SW480 (cell line): ENCODE data around the gene SLC50A1.
"Not testable (repeated sequence)": the region's sequence is repeated elsewhere in the genome, so short reads cannot be mapped to it uniquely, and the experiment has no call there.

Experiments
- DNase-seq: peaks from one replicate; pipeline ENCODE4 v3.0.0-alpha.2; 2016; ENCODE audit warnings: low spot score

SLC50A1 gene

DNA sequence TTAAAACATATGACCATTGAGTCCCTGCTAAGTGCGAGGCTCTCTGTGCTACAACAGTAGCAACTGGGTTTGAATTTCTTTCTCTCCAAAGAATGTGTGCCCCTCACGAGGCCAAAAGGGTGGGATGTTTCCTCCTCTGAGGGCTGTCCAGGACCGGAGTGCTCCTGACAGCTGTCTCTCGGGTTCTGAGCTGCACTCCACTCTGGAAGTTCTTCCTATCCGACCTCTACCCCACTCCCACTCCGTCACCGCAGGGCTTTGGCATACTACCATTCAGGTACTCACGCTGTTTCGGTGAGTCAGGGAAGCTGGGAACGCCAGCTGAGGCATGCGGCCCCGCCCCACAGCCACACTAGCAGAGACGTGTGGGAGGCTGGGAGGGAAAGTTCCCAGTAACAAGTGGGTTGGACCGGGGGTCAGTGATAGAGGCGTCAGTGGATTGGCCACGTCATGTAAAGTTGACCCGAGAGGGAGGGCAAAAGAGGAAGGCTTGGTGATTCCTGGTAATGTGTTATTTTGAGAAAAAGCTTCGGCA is 705 bp upstream of the SLC50A1 start:
- peak; percentile 96 for DNase-seq

DNA sequence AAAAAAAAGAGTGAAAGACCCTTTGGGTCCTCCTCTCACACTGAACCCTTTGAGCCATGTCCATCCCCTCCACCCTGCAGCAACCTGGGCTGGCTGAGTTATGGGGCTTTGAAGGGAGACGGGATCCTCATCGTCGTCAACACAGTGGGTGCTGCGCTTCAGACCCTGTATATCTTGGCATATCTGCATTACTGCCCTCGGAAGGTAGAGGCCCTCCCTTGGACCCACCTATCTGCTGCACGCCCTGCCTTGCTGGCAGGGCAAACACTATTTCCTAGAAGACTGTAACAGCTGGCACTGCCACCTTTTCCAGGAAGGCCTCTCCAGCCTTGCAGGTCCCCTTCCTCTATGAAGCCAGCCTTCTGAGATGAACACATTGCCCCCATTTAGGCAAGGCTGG is 1.1 kb downstream of the SLC50A1 start:
- DNase-seq, result no peak

DNA sequence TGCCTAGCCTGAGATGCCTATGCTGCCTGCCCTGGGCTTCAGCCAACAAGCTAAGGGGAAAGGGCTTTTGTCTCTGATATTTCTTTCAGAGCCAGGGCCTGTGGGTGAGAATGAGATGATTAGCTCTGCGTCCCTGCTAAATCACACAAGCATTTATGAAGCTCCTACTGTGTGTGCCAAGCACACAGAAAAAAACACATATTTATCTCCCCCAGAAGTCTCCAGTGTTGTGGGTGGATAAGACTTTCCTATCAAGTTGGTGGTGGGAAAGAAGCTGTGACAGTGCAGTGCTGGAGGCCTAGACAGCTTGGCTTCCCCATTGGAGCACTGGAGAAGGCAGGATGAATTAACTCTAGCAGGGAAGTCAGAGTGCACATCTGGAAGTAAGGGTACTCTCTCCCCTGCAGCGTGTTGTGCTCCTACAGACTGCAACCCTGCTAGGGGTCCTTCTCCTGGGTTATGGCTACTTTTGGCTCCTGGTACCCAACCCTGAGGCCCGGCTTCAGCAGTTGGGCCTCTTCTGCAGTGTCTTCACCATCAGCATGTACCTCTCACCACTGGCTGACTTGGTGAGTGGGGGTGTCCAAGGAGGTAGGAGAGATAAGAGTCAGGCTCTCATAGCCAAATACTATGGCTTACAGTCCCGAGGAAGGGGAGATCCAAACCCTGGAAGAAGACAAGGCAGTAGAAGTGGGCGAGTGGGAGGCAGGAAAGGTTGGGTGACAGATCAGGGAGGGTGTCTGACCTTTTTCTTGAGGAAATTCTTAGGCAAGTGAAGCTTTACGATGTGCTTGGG is 1.7 kb downstream of the SLC50A1 start:
- DNase-seq, result no peak

DNA sequence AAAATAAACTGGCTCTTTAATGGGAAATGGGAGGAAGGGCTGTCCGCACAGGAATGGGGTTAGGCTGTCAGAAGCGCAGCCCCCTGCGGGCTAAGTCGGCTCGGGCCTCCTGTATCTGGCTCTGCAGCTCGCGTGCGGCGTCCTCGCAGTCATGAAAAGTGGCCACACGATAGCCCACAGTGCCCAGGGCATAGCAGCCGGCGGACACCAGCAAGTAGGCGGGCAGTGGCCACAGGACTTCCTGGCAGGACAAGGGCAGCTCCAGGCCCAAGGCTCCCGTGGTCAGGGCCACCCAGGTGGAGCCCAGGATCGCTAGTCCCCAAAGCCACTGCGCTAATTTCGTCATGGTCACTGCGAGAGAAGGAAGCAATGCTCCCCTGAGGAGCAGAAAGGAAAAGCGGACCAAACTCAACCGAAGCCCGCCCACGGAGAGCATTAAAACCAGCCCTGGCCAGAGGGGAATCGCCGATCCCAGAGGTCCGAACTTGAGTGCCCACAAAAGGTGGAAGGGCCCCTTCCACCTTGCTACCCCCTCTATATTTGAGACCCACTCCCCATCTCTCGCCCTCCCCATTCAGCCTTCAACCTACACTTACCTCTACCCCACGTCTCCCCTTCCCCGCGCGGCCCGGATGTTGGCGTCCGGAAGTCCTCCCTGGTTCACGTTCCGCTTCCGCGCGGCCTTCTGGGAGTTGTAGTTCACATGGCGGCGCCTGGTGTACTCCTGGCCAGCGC is 4.4 kb downstream of the SLC50A1 start, which contains the start of gene DPM3:
DPM3 (minus strand) TSS at position 637 of the 735 bp plus-strand sequence; CDS start at position 346, 291 bp downstream.
- DNase-seq, result peak; percentile 75

DNA sequence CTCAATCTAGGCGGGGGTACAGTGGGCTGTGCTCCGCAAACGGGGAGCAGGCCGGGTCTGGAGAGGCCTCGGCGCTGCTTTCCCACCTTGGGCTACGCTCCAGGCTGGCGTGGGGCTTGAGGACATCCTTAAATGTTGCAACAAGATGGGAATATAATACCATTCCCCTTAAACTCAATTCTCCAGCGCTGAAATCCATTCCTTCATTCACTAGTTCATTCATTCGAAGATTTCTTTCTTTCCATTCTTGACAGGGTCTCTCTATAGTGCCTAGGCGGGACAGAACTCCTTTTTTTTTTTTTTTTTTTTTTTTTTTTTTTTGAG is 4.9 kb downstream of the SLC50A1 start:
- no peak for DNase-seq

DNA sequence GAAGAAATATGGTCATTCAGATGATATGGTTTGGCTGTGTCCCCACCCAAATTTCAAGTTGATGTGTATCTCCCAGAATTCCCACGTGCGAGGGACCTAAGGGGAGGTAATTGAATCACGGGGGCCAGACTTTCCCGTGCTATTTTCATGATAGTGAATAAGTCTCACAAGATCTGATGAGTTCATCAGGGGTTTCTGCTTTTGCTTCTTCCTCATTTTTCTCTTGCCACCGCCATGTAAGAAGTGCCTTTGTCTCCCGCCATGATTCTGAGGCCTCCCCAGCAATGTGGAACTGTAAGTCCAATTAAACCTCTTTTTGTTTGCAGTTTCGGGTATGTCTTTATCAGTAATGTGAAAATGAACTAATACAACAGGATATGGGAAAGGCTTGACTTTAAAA is 6.1 kb downstream of the SLC50A1 start:
- no peak for DNase-seq

DNA sequence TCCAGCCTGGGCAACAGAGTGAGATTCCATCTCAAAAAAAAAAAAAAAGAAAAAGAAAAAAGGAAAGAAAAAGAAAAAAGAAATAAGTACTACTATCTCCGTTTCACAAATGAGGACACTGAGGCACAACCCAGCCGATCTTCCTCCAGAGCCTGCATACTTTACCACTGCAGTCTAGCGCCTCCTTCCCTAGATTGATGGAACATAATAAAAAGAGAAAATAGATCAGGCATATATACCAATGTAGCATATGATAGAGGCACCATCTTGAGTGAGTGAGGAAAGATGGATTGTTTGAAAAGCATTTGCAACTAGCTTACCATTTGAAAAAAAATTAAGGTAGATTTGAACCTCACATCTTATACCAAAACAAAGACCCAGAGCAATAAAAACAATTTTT is 9.8 kb downstream of the SLC50A1 start:
- no peak for DNase-seq

DNA sequence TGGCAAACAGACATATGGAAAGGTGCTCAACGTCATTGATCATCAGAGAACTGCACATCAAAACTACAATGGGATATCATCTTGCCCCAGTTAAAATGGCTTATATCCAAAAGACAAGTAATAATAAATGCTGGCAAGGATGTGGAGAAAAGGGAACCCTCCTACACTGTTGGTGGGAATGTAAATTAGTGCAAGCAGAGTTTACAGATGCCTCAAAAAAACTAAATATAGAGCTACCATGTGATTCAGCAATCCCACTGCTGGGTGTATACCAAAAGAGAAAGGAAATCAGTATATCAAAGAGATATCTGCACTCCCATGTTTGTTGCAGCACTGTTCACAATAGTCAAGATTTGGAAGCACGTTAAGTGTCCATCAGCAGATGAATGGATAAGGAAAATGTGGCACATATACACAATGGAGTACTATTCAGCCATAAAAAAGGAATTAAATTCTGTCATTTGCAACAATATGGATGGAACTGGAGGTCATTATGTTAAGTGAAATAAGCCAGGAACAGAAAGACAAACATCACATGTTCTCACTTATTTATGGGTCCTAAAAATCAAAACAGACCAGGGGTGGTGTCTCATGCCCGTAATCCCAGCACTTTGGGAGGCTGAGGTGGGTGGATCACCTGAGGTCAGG is 20.5 kb downstream of the SLC50A1 start:
- DNase-seq, result not testable (repeated sequence)

DNA sequence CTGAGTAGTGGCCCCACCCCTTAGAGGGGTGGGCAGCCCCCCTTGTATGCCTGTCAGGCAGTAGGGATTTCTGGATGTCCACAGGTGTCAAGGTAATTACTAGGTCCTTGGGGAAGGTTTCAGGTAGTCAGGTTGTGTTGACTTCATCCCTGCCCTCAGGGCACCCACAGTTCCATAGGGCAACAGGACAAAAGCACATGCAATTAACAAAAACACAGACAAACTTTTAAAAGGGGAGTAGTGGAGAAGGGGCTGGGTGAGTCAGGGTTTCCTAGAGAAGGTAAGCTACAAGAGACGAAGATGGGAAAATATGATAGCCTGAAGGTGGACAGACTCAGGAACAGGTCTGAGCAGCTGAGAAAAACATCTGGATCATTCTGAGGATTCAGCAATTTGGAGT is 23.3 kb downstream of the SLC50A1 start:
- DNase-seq, result no peak

DNA sequence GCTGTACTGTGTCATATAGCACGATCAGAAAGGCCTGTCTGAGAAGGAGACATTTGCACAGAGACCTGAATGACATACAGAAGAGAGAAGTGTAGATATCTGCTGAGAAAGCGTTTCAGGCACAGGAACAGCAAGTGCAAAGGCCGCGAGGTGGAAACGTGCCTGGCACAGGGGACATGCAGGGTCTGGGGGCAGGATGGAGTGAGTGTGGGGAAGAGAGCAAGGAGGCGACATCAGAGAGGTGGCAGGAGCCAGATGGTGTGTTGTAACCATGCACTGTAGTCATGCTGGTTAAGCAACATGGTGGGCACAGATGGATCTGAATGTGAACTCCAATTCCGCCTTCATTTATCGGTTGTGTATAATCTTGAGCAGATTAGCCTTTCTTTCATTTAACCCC is 24.5 kb downstream of the SLC50A1 start:
- no peak for DNase-seq

DNA sequence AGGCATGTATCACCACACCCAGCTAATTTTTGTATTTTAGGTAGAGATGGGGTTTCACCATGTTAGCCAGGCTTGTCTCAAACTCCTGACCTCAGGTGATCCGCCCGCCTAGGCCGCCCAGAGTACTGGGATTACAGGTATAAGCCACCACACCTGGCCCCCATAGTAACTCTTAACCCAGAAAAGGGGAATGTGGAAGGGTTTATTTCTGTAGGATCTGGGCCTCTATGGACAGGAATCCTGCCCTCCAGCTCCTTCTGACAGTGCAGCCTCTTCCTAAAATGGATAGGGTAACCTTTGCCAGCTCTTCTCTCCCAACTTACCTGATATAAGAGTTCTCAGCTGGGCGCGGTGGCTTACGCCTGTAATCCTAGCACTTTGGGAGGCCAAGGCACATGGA is 27.0 kb downstream of the SLC50A1 start:
- not testable (repeated sequence) for DNase-seq

DNA sequence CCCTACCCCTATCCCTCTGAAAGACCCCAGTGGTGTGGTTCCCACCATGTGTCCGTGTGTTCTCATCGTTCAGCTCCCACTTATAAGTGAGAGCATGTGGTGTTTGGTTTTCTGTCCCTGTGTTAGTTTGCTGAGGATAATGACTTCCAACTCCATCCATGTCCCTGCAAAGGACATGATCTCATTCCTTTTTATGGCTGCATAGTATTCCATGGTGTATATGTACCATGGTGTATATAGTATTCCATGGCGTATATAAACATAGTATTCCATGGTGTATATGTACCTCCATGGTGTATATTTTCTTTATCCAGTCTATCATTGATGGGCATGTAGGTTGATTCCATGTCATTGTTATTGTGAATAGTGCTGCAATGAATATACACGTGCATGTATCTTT is 28.1 kb downstream of the SLC50A1 start:
- DNase-seq, result not testable (repeated sequence)

DNA sequence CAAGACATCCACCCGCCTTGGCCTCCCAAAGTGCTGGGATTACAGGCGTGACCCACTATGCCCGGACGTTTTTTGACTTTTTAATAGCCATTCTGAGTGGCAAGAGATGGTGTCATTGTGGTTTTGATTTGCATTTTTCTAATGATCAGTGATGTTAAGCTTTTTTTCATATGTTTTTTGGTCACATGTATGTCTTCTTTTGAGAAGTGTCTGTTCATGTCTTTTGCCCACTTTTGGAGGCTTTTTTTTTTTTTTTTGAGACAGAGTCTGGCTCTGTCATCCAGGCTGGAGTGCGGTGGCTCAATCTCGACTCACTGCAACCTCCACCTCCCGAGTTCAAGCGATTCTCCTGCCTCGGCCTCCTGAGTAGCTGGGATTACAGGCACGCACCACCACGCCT is 29.0 kb downstream of the SLC50A1 start:
- not testable (repeated sequence) for DNase-seq

DNA sequence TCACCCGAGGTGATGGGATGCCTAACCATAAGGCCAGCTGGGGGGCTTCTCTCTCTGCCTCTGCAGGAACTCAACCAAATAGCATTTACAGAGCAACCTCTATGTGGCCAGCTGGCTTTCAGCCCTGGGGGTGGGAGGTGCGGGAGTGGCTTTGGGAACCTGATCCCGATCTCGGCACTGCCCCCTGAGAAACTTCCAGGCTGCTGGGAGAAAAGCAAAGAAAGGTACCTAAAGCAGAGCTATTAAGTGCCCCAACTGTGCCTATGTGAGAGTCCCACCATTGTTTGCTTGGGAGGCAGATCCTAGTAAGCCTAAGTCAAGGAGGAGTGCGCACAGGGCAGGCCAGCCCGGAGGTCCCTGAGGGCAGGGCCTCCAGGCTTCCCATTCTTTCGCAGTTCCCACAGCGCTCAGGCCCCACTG is 30.4 kb downstream of the SLC50A1 start:
- DNase-seq, result no peak

DNA sequence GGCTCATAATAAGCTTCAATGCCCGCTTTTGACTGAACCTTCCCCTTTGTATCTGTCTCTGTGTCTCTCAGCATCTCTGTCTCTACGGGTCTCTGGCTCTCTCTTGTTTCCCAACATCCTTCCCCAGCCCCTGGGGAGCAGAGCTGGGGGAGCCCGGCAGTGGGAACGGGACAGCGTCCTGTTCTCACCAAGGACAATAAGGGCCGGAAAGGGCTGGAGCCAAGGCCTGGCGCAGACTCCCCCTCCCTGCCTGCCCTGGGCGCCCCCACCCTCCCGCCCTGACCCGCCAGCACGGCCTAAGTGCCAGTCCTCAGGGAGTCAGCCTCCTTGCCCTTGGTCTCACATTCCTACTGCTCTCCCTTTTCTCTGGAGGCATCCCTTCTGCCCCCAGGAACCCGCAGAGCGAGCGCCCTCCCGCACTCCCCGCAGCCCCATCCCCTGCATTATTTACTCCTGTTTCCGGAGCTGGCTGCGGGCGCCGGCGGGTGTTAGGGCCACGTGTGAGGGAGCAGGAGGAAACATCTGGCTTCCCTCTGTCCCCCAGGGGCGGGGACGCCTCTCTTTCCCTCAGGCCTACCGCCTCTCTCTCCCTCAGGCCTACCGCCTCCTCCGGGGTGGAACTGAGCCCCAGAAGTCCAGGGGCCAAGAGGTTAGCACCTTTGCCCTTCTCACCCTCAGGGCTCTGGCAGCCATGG is 31.0 kb downstream of the SLC50A1 start:
- no peak for DNase-seq

DNA sequence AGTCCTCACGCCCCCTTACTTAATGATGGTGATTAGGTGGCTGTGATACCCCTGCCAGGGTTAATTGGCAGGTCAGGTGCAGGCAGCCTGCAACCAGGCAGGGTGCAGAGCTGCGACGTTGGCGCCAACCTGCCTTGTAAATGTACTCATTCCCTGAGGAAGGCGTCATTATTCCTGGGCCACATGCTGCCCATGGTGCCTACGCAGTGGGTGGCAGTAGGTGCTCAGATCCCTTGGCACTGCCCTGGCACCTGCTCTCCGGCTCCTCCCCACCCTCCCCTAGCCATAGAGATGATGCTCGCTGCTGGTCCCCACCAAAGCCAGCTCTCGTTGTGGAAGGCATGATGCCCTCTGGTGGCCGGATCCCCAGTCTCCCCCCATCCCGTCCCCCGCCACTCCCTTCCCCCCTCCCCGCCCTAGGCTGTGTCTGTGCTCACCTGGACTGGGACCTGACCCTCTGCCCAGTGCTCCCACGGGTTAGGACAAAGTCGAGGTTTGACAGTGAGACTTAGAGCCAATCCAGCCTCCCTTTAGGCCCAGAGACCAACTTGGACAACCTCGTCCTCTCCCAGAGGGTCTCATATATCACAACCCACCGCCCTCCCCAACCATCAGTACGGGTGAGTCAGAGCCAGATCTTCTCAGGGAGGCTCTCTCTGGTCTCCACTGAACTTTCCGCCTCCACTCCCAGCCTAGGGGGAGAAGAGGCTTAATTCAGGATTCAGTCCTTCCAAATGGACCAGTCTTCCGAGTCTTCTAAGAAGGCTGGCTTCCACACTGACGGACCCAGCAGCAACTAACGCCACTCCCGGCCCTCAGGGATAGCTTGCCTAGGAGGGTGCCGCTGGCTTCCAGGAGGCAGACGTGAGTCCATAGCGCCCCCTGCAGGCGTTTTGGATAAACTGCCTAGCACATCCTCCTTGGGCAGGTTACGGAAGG is 31.8 kb downstream of the SLC50A1 start:
- DNase-seq, result peak; percentile 80

DNA sequence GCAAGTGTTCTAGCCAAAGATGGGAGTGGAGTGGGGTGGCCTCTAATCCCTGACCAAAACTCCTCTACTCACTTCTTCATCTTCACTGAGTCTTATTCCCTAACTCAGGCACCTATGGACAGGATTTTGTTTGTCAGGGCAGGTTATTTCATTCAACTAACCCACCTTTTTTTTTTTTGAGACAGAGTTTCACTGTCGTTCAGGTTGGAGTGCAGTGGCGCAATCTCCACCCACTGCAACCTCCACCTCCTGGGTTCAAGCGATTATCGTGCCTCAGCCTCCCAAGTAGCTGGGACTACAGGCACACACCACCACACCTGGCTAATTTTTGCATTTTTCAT is 32.4 kb downstream of the SLC50A1 start:
- not testable (repeated sequence) for DNase-seq

DNA sequence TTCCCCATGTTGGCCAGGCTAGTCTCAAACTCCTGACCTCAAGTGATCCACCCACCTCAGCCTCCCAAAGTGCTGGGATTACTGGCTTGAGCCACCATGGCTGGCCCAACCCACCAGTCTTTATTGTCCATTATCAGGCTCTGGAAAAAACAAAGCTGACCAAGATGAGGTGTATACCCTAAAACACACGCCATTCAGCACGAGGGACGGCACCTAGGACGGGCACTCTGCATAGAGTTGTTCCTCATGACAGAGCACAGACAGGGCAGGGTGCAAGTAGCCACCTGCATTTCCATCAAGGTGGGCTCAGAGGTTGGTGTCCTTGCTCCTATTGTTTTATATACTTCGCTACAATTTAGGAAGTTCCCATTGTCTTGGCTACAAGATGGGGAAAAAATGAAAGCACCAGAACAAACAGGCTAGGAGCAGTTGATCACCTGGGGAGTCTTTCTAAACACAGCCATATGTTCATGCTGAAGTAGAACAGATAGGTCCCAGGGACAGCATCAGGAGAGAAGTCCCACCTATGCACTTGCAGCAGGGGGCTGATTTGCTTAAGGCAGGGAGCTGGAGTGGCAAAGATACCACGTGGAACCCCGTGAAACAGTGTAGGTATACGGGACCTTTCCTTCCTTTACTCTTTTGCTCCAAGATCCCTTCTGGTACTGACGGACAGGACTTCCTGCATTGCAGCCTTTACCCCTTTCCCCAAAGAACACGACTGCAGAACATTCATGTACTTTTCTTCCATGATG is 33.0 kb downstream of the SLC50A1 start:
- DNase-seq, result no peak

DNA sequence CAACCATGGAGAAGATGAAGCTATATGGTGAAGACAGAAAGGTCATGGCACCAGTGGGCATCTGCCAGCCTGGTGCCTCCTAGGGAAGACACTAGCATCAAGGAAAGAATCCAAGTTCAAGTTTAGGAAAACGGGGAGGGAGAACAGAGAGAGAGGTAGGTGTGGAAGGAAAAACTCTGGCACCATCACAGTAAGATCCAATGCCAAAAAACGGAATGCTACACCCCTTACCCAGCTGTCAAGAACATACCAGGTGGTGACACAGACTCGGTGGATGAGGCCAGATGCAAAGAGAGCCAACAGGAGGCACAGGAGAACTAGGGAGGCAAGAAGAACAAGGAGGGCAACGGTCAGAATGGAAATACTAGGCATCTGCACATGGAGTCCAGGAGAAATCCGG is 33.9 kb downstream of the SLC50A1 start:
- DNase-seq, result no peak

DNA sequence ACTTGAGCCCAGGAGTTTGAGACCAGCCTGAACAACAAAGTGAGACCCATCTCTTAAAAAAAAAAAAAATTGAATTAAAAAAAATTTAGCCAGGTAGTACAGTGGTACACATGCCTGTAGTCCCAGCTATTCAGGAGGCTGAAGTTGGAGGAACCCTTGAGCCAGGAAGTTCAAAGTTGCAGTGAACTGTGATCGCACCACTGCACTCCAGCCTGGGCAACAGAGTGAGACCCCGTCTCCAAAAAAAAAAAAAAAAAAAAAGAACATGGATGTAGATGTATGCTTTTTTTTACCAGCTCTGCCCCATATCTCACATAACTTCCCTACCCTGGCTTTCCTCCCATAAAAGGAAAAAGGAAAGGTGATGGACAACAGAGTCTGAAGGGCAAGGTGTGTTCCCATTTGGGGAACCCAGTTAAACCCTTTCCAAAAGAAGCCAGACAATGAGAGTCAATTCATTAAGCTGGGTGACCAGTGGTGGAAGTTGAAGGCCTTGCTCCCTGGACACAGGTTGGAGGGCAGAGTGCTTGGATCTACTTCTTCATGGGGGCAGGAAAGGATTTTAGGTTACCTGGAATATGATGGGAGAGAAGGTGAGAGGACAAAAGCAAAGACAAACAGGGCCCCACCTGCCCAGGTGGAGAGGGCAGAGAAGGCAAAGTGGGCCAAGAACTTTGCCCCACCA is 34.6 kb downstream of the SLC50A1 start:
- DNase-seq, result no peak
